Parathyroid adenoma (tissue), 2 donors: ENCODE results near the gene PEX13.

Experiments used
- H2AFZ ChIP-seq: fragments of 300-600 bp; sonication (generic); one replicate; pipeline ENCODE4 v1.7.0; 2017; ENCODE audit warnings: antibody characterized with exemption, mild to moderate bottlenecking
- H3K27ac ChIP-seq: fragments of 300-600 bp; sonication (generic); one replicate; pipeline ENCODE4 v1.7.0; 2017
- H3K27me3 ChIP-seq: fragments of 300-600 bp; sonication (generic); one replicate; pipeline ENCODE4 v1.7.0; 2017; ENCODE audit warnings: low read length; ENCODE audit not compliant: control insufficient read depth, insufficient read depth
- H3K36me3 ChIP-seq: fragments of 300-600 bp; sonication (generic); one replicate; pipeline ENCODE4 v1.7.0; 2017; ENCODE audit warnings: low read length; ENCODE audit not compliant: control insufficient read depth, insufficient read depth
- H3K4me1 ChIP-seq: fragments of 300-600 bp; sonication (generic); one replicate; pipeline ENCODE4 v1.7.0; 2017; ENCODE audit warnings: control low read depth
- H3K4me2 ChIP-seq: fragments of 300-600 bp; sonication (generic); one replicate; pipeline ENCODE4 v1.7.0; 2017; ENCODE audit warnings: low read length
- H3K4me3 ChIP-seq: fragments of 300-600 bp; sonication (generic); one replicate; pipeline ENCODE4 v1.7.0; 2017; ENCODE audit warnings: low read depth, low read length
- H3K79me2 ChIP-seq: fragments of 300-600 bp; sonication (generic); one replicate; pipeline ENCODE4 v1.7.0; 2017; ENCODE audit warnings: control low read depth
- H3K9ac ChIP-seq: fragments of 300-600 bp; sonication (generic); one replicate; pipeline ENCODE4 v1.7.0; 2017; ENCODE audit warnings: mild to moderate bottlenecking
- H3K9me3 ChIP-seq: fragments of 300-600 bp; sonication (generic); one replicate; pipeline ENCODE4 v1.7.0; 2017; ENCODE audit warnings: low read length; ENCODE audit not compliant: control insufficient read depth
- CTCF ChIP-seq: fragments of 300-600 bp; sonication (generic); IDR thresholded peaks from one replicate; pipeline ENCODE4 v1.7.0; 2017; ENCODE audit warnings: antibody characterized with exemption, mild to moderate bottlenecking
- donor health status: primary hyperparathyroidism.

Gene PEX13

GRCh38 chr2:61042807-61043206, 25.3 kb downstream of the PEX13 start:
- H3K36me3 ChIP-seq, result no peaks in the 10 kb centered on the region
- no peaks in the 10 kb centered on the region for H3K79me2 ChIP-seq
- no peak overlapping the region for H2AFZ ChIP-seq
- H3K4me1 ChIP-seq, result no peaks in the 10 kb centered on the region
- H3K9me3 ChIP-seq, result no peaks in the 10 kb centered on the region
- H3K27ac ChIP-seq, result no peak overlapping the region
- H3K27me3 ChIP-seq, result no peaks in the 10 kb centered on the region
- TF ChIP-seq CTCF, result no peak
- H3K4me3 ChIP-seq, result no peak overlapping the region
- no peak overlapping the region for H3K4me2 ChIP-seq
- H3K9ac ChIP-seq, result no peak overlapping the region

- Histone ChIP-seq H2AFZ (no peak overlapping the region), H3K9me3 (no peaks in the 10 kb centered on the region), H3K4me1 (no peaks in the 10 kb centered on the region), H3K4me3 (no peak overlapping the region), H3K4me2 (no peak overlapping the region), H3K27me3 (no peaks in the 10 kb centered on the region), H3K36me3 (no peaks in the 10 kb centered on the region), H3K79me2 (no peaks in the 10 kb centered on the region), H3K27ac (no peak overlapping the region), H3K9ac (no peak overlapping the region)
- TF ChIP-seq CTCF, result no peak
Observed at GRCh38 chr2:61044636-61045035, 27.1 kb downstream of the PEX13 start.

GRCh38 chr2:61045226-61045625, 27.7 kb downstream of the PEX13 start:
- no peak overlapping the region for H3K4me3 ChIP-seq
- no peaks in the 10 kb centered on the region for H3K79me2 ChIP-seq
- H3K4me1 ChIP-seq, result no peaks in the 10 kb centered on the region
- H3K9me3 ChIP-seq, result no peaks in the 10 kb centered on the region
- no peaks in the 10 kb centered on the region for H3K36me3 ChIP-seq
- no peak overlapping the region for H2AFZ ChIP-seq
- no peaks in the 10 kb centered on the region for H3K27me3 ChIP-seq
- no peak overlapping the region for H3K27ac ChIP-seq
- H3K9ac ChIP-seq, result no peak overlapping the region
- TF ChIP-seq CTCF, result no peak
- H3K4me2 ChIP-seq, result no peak overlapping the region

GRCh38 chr2:61045999-61046398, 28.5 kb downstream of the PEX13 start:
- no peaks in the 10 kb centered on the region for H3K4me1 ChIP-seq
- no peaks in the 10 kb centered on the region for H3K79me2 ChIP-seq
- no peak for TF ChIP-seq CTCF
- no peaks in the 10 kb centered on the region for H3K9me3 ChIP-seq
- no peak overlapping the region for H3K27ac ChIP-seq
- no peak overlapping the region for H3K4me2 ChIP-seq
- no peaks in the 10 kb centered on the region for H3K36me3 ChIP-seq
- H3K9ac ChIP-seq, result no peak overlapping the region
- H2AFZ ChIP-seq, result no peak overlapping the region
- H3K27me3 ChIP-seq, result no peaks in the 10 kb centered on the region
- H3K4me3 ChIP-seq, result no peak overlapping the region

GRCh38 chr2:61055557-61055956, 38.0 kb downstream of the PEX13 start:
- Histone ChIP-seq H3K9me3 (no peaks in the 10 kb centered on the region), H3K4me1 (no peaks in the 10 kb centered on the region), H3K27me3 (no peaks in the 10 kb centered on the region), H3K36me3 (no peaks in the 10 kb centered on the region), H3K27ac (no peak overlapping the region), H3K79me2 (no peaks in the 10 kb centered on the region), H3K9ac (no peak overlapping the region), H3K4me3 (no peak overlapping the region), H2AFZ (no peak overlapping the region), H3K4me2 (no peak overlapping the region)
- no peak for TF ChIP-seq CTCF
